IMR-90 (cell line): Measurements from ENCODE around the gene APMAP. TPM values are rescaled to one million over a fixed set of nuclear protein-coding genes. Genes with fewer than 3 reads are reported as not detected.

Source experiments
- ATAC-seq: fragments of 200-7000 bp; cut with Tn5 transposase; 2 replicates; pipeline ENCODE4 v1.9.1; 2020; ENCODE audit warnings: low read depth, mild to moderate bottlenecking, moderate library complexity
- BruUV-seq: library from RNA; stranded (reverse); fragments of 400-500 nt; replicated peaks from 2 replicates; lab custom pipeline; 2021; lab: Mats Ljungman, UMichigan
- CTCF ChIA-PET: fragments of 300-600 bp; formaldehyde crosslinking; extraction: SDS; loops from one replicate; lab custom pipeline; 2021; ENCODE audit warnings: antibody characterized with exemption; lab: Yijun Ruan, JAX
- POLR2A ChIA-PET: fragments of 300-600 bp; sonication (Branson Sonifier 250); formaldehyde crosslinking; loops from one replicate; lab custom pipeline; 2022; ENCODE audit warnings: antibody characterized with exemption; ENCODE audit not compliant: unreplicated experiment; lab: Charles Lee
- DNase-seq: peaks from one replicate; pipeline ENCODE4 v3.0.0; 2013
- H2AFZ ChIP-seq: replicated peaks from 2 replicates; pipeline ENCODE3; 2013; ENCODE audit warnings: low read length, mild to moderate bottlenecking; ENCODE audit not compliant: poor library complexity
- H2AK5ac ChIP-seq: 2 replicates; pipeline ENCODE4 v1.6.1; 2013; ENCODE audit warnings: low read depth, low read length, inconsistent platforms
- H2AK9ac ChIP-seq: replicated peaks from 2 replicates; pipeline ENCODE3; 2013; ENCODE audit warnings: mild to moderate bottlenecking, low read depth, low read length, moderate library complexity; ENCODE audit not compliant: poor library complexity
- H2BK120ac ChIP-seq: 2 replicates; pipeline ENCODE4 v1.6.1; 2013; ENCODE audit warnings: low read depth, low read length, inconsistent platforms
- H2BK15ac ChIP-seq: 3 replicates; pipeline ENCODE4 v1.6.1; 2013; ENCODE audit warnings: low read depth, low read length, inconsistent platforms
- H2BK20ac ChIP-seq: 2 replicates; pipeline ENCODE4 v1.6.1; 2013; ENCODE audit warnings: low read depth, mild to moderate bottlenecking, inconsistent platforms, low read length, moderate library complexity
- H2BK5ac ChIP-seq: 2 replicates; pipeline ENCODE4 v1.6.1; 2013; ENCODE audit warnings: mild to moderate bottlenecking, low read depth, low read length, inconsistent platforms; ENCODE audit not compliant: poor library complexity, severe bottlenecking
- H3K14ac ChIP-seq: replicated peaks from 2 replicates; pipeline ENCODE4 v1.6.1; 2013; ENCODE audit warnings: low read depth, low read length, inconsistent platforms
- H3K18ac ChIP-seq: 2 replicates; pipeline ENCODE4 v1.6.1; 2013; ENCODE audit warnings: low read depth, low read length, control low read depth
- H3K23ac ChIP-seq: 2 replicates; pipeline ENCODE4 v1.6.1; 2013; ENCODE audit warnings: low read depth, low read length, inconsistent platforms
- H3K27ac ChIP-seq: 2 replicates; pipeline ENCODE4 v1.5.1; 2013; ENCODE audit warnings: mild to moderate bottlenecking, control low read depth, low read length; ENCODE audit not compliant: insufficient read depth
- H3K27me3 ChIP-seq: 2 replicates; pipeline ENCODE4 v1.6.1; 2013; ENCODE audit warnings: low read length; ENCODE audit not compliant: control insufficient read depth, insufficient read depth
- H3K36me3 ChIP-seq: 2 replicates; pipeline ENCODE4 v1.6.1; 2013; ENCODE audit warnings: low read length, mixed read lengths; ENCODE audit not compliant: control insufficient read depth, insufficient read depth
- H3K4ac ChIP-seq: 2 replicates; pipeline ENCODE4 v1.6.1; 2013; ENCODE audit warnings: low read depth, low read length, inconsistent platforms
- H3K4me1 ChIP-seq: 2 replicates; pipeline ENCODE4 v1.6.1; 2013; ENCODE audit warnings: low read length, mixed read lengths; ENCODE audit not compliant: control insufficient read depth, insufficient read depth
- H3K4me2 ChIP-seq: 2 replicates; pipeline ENCODE4 v1.6.1; 2013; ENCODE audit warnings: low read depth, mild to moderate bottlenecking, control low read depth, low read length, moderate library complexity
- H3K4me3 ChIP-seq: 2 replicates; pipeline ENCODE4 v1.5.1; 2013; ENCODE audit warnings: low read depth, mild to moderate bottlenecking, control low read depth, low read length, moderate library complexity; ENCODE audit not compliant: insufficient read depth
- H3K56ac ChIP-seq: 2 replicates; pipeline ENCODE4 v1.6.1; 2013; ENCODE audit warnings: low read length, inconsistent platforms; ENCODE audit not compliant: insufficient read depth; ENCODE audit errors: extremely low read depth
- H3K79me1 ChIP-seq, 2 experiments: 2 replicates each; pipeline ENCODE4 v1.6.1; 2013; ENCODE audit warnings: low read length in 2 of 2, inconsistent platforms in 1 of 2, low read depth in 1 of 2
- H3K9ac ChIP-seq: 2 replicates; pipeline ENCODE4 v1.6.1; 2013; ENCODE audit warnings: low read depth, low read length, control low read depth
- H3K9me1 ChIP-seq: 2 replicates; pipeline ENCODE4 v1.6.1; 2013; ENCODE audit warnings: low read length, inconsistent platforms; ENCODE audit not compliant: insufficient read depth
- H3K9me3 ChIP-seq: 2 replicates; pipeline ENCODE4 v1.6.1; 2013; ENCODE audit warnings: low read length; ENCODE audit not compliant: control insufficient read depth, insufficient read depth
- H4K20me1 ChIP-seq: 2 replicates; pipeline ENCODE4 v1.6.1; 2013; ENCODE audit warnings: low read length, inconsistent platforms; ENCODE audit not compliant: insufficient read depth
- H4K5ac ChIP-seq: 2 replicates; pipeline ENCODE4 v1.6.1; 2013; ENCODE audit warnings: mild to moderate bottlenecking, low read depth, low read length, control low read depth
- H4K8ac ChIP-seq, 2 experiments: 2 replicates each; pipeline ENCODE4 v1.6.1; 2013; ENCODE audit warnings: low read depth in 2 of 2, low read length in 2 of 2, control low read depth in 1 of 2, inconsistent platforms in 1 of 2
- H4K91ac ChIP-seq: 2 replicates; pipeline ENCODE4 v1.6.1; 2013; ENCODE audit warnings: low read depth, low read length, inconsistent platforms; ENCODE audit not compliant: insufficient read depth
- BHLHE40 ChIP-seq: fragments of 150-350 bp; IDR thresholded peaks from 2 replicates; pipeline ENCODE4 v1.6.1; 2016; ENCODE audit warnings: mild to moderate bottlenecking, low read depth, low read length
- CEBPB ChIP-seq: IDR thresholded peaks from 2 replicates; pipeline ENCODE4 v1.6.1; 2012; ENCODE audit warnings: low read depth, low read length, improper control_type of control experiment
- CHD1 ChIP-seq: IDR thresholded peaks from 2 replicates; pipeline ENCODE4 v1.6.1; 2012; ENCODE audit warnings: low read depth, low read length, improper control_type of control experiment
- CTCF ChIP-seq: conservative IDR thresholded peaks from 2 replicates; pipeline ENCODE4 v1.5.1; 2012; ENCODE audit warnings: mild to moderate bottlenecking, low read depth, low read length, improper control_type of control experiment
- ELK1 ChIP-seq: fragments of 150-350 bp; IDR thresholded peaks from 2 replicates; pipeline ENCODE4 v1.6.1; 2016; ENCODE audit warnings: low read depth, mild to moderate bottlenecking, low read length, moderate library complexity, borderline replicate concordance
- FOS ChIP-seq: fragments of 150-350 bp; IDR thresholded peaks from 2 replicates; pipeline ENCODE4 v1.6.1; 2016; ENCODE audit warnings: low read depth, low read length
- MAFK ChIP-seq: IDR thresholded peaks from 2 replicates; pipeline ENCODE4 v1.6.1; 2012; ENCODE audit warnings: low read depth, low read length, improper control_type of control experiment
- MAZ ChIP-seq: IDR thresholded peaks from 2 replicates; pipeline ENCODE4 v1.6.1; 2012; ENCODE audit warnings: low read depth, mild to moderate bottlenecking, low read length, improper control_type of control experiment, moderate library complexity, borderline replicate concordance
- MXI1 ChIP-seq: IDR thresholded peaks from 2 replicates; pipeline ENCODE4 v1.6.1; 2012; ENCODE audit warnings: low read depth, mild to moderate bottlenecking, low read length, moderate library complexity, borderline replicate concordance
- NFE2L2 ChIP-seq: fragments of 150-350 bp; IDR thresholded peaks from 2 replicates; pipeline ENCODE4 v1.6.1; 2016; ENCODE audit warnings: low read depth, mild to moderate bottlenecking, low read length
- POLR2A ChIP-seq: IDR thresholded peaks from 2 replicates; pipeline ENCODE4 v1.6.1; 2012; ENCODE audit warnings: mild to moderate bottlenecking, low read depth, low read length
- RAD21 ChIP-seq: IDR thresholded peaks from 2 replicates; pipeline ENCODE4 v1.6.1; 2012; ENCODE audit warnings: low read length, improper control_type of control experiment
- RCOR1 ChIP-seq: IDR thresholded peaks from 2 replicates; pipeline ENCODE4 v1.6.1; 2012; ENCODE audit warnings: mild to moderate bottlenecking, low read length, improper control_type of control experiment; ENCODE audit not compliant: insufficient replicate concordance
- RFX5 ChIP-seq: IDR thresholded peaks from 2 replicates; pipeline ENCODE4 v1.8.0; 2012; ENCODE audit warnings: low read depth, mild to moderate bottlenecking, low read length, moderate library complexity
- SMC3 ChIP-seq: fragments of 150-350 bp; IDR thresholded peaks from 2 replicates; pipeline ENCODE4 v1.6.1; 2016; ENCODE audit warnings: low read depth, mild to moderate bottlenecking, antibody characterized with exemption, low read length, moderate library complexity
- USF2 ChIP-seq: fragments of 150-350 bp; IDR thresholded peaks from 2 replicates; pipeline ENCODE4 v1.6.1; 2017; ENCODE audit warnings: mild to moderate bottlenecking, antibody characterized with exemption, low read length, low read depth
- WGBS, 2 experiments: methylation state at CpG; one replicate each; pipeline versions ENCODE4 v1.1.5 to v1.1.7; 2013; ENCODE audit warnings: missing lambda C conversion rate in 2 of 2; ENCODE audit not compliant: insufficient read length in 1 of 2; ENCODE audit errors: extremely low coverage in 2 of 2; 5-methylcytosine and 5-hydroxymethylcytosine counted together
- dilution Hi-C: fragments of 300-500 bp; cut with HindIII; formaldehyde crosslinking; loops from one replicate; pipeline ENCODE4 v1.14.3; 2018; ENCODE audit warnings: low sequenced_read_pairs; ENCODE audit not compliant: unreplicated experiment
- in situ Hi-C: fragments of 300-500 bp; cut with MboI; formaldehyde crosslinking; loops from 3 replicates; pipeline ENCODE4 v1.14.3; 2019; ENCODE audit warnings: low sequenced_read_pairs, inconsistent platforms, mixed read lengths
- intact Hi-C: fragments of 100-400 bp; cut with micrococcal nuclease; formaldehyde crosslinking; loops from 2 replicates; pipeline ENCODE4 v1.10.0; 2022
- polyA plus RNA-seq, 3 experiments: library from polyadenylated mRNA; depleted of rRNA; stranded (reverse); fragments of >200 nt; gene quantifications; 2 replicates each; pipeline ENCODE4 v1.2.3, GENCODE V29; 2012; ENCODE audit warnings: low replicate concordance in 1 of 3
- total RNA-seq: library from RNA; depleted of rRNA; stranded (reverse); fragments of >200 nt; gene quantifications from 2 replicates; pipeline ENCODE4 v1.2.3, GENCODE V29; 2012

Gene APMAP
- total and polyA plus RNA-seq, 2 of the 4 experiments (the other 2 are of a cell fraction), result 67.2 to 88.8 TPM

- H2BK120ac ChIP-seq, result no peak overlapping the region
- no peak overlapping the region for H2BK20ac ChIP-seq
- CTCF ChIA-PET, result no interaction called here
- H3K56ac ChIP-seq, result no peak overlapping the region
- WGBS, 2 experiments, result no CpG with 5 or more reads among the region's 4 CpGs
- no peaks in the 10 kb centered on the region for H3K27me3 ChIP-seq
- dilution Hi-C loops, result no loop called here
- no peak overlapping the region for H3K4me2 ChIP-seq
- peaks cover 2% of the 10 kb centered on the region for H4K20me1 ChIP-seq
- intact Hi-C loops, result no loop called here
- no TSS peak for BruUV-seq
- no peaks in the 10 kb centered on the region for H3K4me1 ChIP-seq
- H3K14ac ChIP-seq, result no peak overlapping the region
- POLR2A ChIA-PET, result no interaction called here
- H3K4me3 ChIP-seq, result no peak overlapping the region
- no peak overlapping the region for H3K23ac ChIP-seq
- DNase-seq (no peak), ATAC-seq (no peak)
- H3K27ac ChIP-seq, result no peak overlapping the region
- peaks cover 7% of the 10 kb centered on the region; the same call in 1 of the 2 replicates for H3K9me3 ChIP-seq
- no peak overlapping the region for H3K4ac ChIP-seq
- peaks cover 16% of the 10 kb centered on the region for H3K36me3 ChIP-seq
- in situ Hi-C loops, result loop anchor here (25.0 kb wide), 3 partner anchors 606 to 881 kb away; partner anchors contain the start of genes NINL and ZNF337
- H2BK5ac ChIP-seq, result no peak overlapping the region
- TF ChIP-seq ELK1 (no peak), MAZ (no peak), NFE2L2 (no peak), SMC3 (no peak), RAD21 (no peak), MXI1 (no peak), USF2 (no peak), CTCF (no peak), MAFK (no peak), CEBPB (no peak), POLR2A (no peak), CHD1 (no peak), FOS (no peak), BHLHE40 (no peak), RFX5 (no peak), RCOR1 (no peak)
- no peak overlapping the region for H4K8ac ChIP-seq
- H3K9me1 ChIP-seq, result no peaks in the 10 kb centered on the region; the same call in 1 of the 2 replicates
- H2AFZ ChIP-seq, result no peak overlapping the region
- no peak overlapping the region for H2AK9ac ChIP-seq
- H2BK15ac ChIP-seq, result no peak overlapping the region
- H3K79me1 ChIP-seq, result peaks cover 29 to 35% of the 10 kb centered on the region in 2 experiments
- no peak overlapping the region for H4K5ac ChIP-seq
- H4K91ac ChIP-seq, result no peak overlapping the region
- H3K18ac ChIP-seq, result no peak overlapping the region
- no peak overlapping the region for H2AK5ac ChIP-seq
- H3K9ac ChIP-seq, result no peak overlapping the region
Measured at GRCh38 chr20:24981282-24981681, 11.3 kb downstream of the APMAP start.
